Prostate gland (tissue), 2 donors: ENCODE measurements around the gene ZNF578.
A peak's percentile ranks its signal among the peaks of the same experiment; 100 is the strongest.

ENCODE experiments used
- POLR2A ChIP-seq: fragments of 450-650 bp; IDR thresholded peaks from one replicate; pipeline ENCODE4 v1.6.1; 2016; ENCODE audit warnings: antibody characterized with exemption, mild to moderate bottlenecking
- TF ChIP-seq, protein P1 (sequence below), 4 experiments: fragments of 200-600 bp in 2 of 4; fragments of 450-650 bp in 2 of 4; sonication (generic) in 2 of 4; IDR thresholded peaks; 1 replicate in 3 of 4; 2 replicates in 1 of 4; pipeline ENCODE4 v1.5.1; 2016 to 2019; ENCODE audit warnings: antibody characterized with exemption in 4 of 4, mild to moderate bottlenecking in 2 of 4, moderate library complexity in 2 of 4

DNA sequence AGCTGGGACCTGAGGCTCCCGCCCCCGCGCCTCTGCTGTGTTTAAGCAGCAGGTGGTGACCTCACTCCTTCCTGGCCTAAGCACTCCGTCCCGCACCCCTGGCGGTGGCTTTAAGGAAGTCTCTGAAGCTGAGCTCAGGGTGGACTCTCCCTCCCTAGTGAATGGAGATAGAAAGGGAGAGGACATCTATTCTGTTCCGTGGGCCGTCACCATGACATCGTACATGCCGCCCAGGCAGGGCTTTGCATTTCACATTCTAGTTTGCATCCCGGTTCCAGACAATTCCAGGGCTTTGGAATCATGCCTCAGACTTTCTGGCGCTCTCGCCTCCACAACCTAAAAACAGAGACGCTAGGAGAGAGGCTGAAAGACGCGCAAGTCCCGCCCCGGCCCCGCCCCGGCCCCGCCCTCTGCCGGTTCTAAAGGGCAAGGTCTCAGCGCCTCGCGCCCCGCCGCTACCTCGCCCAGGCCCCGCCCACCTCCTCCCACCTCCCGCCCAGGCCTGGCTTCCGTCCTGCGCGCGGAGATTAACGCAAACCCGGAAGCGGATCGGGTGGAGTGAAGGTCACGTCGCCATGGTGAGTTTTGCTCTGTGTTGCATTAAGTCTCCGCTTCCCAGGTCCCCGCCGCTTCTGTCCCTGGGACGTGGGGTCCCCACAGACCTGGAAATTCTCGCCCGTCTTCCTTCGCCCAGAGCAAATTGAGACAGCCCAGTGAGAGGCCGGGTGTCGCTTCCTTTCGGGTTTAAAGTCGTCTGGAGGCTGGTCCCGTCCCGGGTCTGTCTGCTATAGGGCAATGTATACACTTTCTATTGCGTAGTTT lies 74.0 kb downstream of the ZNF578 start, which contains the start of gene ZNF808:
- TF ChIP-seq, protein P1, sequence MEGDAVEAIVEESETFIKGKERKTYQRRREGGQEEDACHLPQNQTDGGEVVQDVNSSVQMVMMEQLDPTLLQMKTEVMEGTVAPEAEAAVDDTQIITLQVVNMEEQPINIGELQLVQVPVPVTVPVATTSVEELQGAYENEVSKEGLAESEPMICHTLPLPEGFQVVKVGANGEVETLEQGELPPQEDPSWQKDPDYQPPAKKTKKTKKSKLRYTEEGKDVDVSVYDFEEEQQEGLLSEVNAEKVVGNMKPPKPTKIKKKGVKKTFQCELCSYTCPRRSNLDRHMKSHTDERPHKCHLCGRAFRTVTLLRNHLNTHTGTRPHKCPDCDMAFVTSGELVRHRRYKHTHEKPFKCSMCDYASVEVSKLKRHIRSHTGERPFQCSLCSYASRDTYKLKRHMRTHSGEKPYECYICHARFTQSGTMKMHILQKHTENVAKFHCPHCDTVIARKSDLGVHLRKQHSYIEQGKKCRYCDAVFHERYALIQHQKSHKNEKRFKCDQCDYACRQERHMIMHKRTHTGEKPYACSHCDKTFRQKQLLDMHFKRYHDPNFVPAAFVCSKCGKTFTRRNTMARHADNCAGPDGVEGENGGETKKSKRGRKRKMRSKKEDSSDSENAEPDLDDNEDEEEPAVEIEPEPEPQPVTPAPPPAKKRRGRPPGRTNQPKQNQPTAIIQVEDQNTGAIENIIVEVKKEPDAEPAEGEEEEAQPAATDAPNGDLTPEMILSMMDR (IDR thresholded peaks at IDR 0.05) = peak in 3 of 4 experiments; percentile 42 to 78 (median 74)
- TF ChIP-seq POLR2A = peak; percentile 35
